Islet of Langerhans (tissue), 1 donor: Measurements from ENCODE around the gene RNFT2.

Experiments
- FAIRE-seq: peaks from one replicate; lab custom pipeline; 2011; peaks lifted over from hg19 to GRCh38; lab: Jason Lieb, UNC

RNFT2 gene

DNA sequence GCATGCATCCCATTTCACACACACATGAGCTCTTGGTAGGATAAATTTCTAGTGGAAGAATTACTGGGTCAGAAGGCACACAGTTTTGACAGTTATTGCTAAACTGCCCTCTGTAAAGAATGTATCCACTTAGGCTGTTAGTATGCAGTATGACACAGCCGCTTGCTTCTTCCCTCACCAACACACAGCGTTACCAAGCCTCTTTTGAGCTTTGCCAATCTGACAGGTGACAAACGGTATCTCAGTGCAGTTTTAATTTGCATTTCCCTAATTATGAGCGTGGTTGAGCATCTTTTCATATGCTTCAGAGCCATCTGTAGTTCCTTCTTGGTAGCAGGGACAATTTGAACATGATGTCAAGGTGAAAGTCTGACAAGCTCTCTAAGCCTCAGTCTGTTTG is 100.2 kb downstream of the RNFT2 start:
- no peak for FAIRE-seq

DNA sequence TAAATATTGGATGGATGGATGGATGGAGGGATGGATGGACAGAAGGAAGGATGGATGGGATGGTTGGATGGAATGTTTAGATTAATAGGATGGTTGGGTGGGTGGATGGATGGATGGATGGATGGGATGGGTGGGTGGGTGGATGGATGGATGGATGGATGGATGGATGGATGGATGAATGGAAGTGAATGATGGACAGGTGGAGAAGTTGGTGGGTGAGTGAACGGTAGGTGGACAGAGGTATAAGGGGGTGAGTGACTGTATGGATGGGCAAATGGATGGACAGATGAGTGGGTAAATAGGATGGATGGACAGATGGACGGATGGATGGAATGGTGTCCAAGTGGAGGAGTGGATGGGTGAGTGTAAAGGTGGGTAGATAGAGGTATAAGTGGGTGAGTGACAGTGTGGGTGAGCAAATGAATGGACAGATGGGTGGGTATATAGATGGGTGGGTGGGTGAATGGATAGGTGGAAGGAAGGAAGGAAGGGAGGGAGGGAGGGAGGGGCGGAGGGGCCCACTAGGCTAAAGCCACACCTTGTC is 101.2 kb downstream of the RNFT2 start:
- FAIRE-seq: no peak

- FAIRE-seq: no peak
Measured at GRCh38 chr12:116843085-116843484, 105.0 kb downstream of the RNFT2 start.

DNA sequence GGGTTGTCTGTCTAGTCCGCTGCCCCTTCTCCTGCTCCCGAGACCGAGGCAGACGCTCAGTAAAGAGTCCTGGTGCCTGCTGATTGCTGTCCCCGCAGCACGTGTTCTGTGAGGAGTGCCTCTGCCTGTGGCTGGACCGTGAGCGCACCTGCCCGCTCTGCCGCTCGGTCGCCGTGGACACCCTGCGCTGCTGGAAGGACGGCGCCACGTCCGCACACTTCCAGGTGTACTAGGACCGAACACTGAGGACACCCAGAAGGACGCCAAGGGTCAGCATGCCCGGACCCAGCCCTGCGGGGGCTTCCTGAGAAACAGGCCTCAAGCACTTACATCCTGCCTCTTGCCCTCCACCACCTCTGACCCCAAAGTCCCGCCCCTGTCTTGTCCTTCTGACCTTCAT is 111.1 kb downstream of the RNFT2 start:
- no peak for FAIRE-seq

DNA sequence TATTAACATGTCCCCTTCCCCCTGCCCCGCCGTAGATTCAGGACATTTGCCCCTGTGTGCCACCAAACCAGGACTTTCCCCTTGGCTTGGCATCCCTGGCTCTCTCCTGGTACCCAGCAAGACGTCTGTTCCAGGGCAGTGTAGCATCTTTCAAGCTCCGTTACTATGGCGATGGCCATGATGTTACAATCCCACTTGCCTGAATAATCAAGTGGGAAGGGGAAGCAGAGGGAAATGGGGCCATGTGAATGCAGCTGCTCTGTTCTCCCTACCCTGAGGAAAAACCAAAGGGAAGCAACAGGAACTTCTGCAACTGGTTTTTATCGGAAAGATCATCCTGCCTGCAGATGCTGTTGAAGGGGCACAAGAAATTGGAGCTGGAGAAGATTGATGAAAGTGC is 114.2 kb downstream of the RNFT2 start:
- FAIRE-seq: no peak

GRCh38 chr12:116853507-116853906 is 115.4 kb downstream of the RNFT2 start:
- no peak for FAIRE-seq

- no peak for FAIRE-seq
Measured at GRCh38 chr12:116855744-116856470, 117.8 kb downstream of the RNFT2 start.

DNA sequence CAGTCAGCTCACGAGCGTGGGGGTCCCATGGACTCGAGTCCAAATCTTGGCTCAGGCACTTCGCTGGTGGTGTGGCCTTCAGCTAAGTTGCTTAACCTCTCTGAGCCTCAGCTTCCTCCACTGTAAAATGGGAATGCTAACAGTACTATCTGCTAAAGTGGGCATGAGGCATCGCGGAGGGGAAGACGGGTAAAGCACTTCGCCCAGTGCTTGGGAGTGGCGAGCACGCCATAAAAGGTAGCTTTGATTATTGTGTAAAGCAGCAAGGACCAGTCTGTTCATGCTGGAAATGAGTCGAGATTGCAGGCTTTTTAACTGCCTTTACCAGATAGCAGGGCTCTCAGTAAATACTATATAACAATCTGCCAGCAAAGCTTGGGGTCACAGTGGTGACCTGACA is 118.6 kb downstream of the RNFT2 start:
- FAIRE-seq: no peak

DNA sequence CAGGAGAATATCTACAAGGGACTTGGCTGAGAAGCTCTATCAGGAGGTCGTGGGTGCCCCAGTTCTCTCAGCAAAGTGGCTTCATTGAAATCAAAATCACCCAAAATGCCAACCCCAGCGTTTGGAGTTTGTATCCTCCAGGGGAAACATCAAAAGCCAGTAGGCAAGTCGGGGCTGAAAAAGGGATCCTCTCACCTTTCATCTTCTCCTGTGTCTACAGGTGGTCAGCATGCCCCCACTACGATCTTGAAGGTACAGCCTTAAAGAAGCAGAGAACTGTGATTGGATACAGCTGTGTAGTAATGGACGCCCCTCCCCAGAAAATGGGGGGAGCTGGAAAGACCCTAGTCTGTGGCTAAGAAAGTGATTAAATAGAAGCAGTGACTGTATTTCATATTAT is 121.0 kb downstream of the RNFT2 start:
- no peak for FAIRE-seq

DNA sequence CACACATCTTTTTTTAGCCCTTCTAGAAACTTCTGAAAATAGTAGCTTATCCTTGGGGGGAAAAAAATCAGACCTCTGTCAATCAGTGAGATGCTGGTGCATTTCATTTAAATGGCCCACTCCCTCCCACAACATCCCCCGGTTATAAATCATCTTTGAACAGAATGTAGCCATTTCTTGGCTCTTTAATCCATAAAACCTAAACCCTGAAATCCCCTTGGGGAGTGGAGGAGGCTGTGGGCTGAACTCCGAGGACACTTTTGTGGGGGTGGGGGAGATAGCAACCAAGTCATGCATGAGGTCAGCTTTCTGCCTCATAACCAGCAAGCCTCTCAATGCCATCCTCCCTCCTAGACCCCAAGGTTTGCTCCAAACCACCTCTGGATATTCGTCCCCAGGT is 122.1 kb downstream of the RNFT2 start:
- no peak for FAIRE-seq

DNA sequence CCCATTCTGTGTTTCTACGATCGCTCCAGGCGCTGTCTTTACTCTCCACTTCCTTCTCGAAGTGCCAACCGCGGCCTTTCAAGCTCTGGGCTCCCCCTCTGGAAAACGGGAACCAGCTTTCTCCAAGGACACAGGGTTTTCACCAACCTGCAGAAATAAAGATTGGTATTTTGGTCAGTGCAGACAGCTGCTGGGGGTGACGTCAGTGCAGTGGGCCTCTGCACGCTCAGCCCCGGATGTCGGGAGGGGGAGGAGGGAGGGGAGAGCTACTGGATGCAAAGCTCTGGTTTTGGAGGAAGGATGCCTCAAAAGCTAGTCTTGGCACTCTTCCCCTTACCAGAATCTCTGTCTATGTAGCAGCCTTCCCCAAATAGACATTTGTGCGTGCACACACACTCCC is 123.2 kb downstream of the RNFT2 start:
- no peak for FAIRE-seq

GRCh38 chr12:116862167-116862566 is 124.1 kb downstream of the RNFT2 start:
- no peak for FAIRE-seq

GRCh38 chr12:116863275-116863767 is 125.2 kb downstream of the RNFT2 start:
- FAIRE-seq: no peak

DNA sequence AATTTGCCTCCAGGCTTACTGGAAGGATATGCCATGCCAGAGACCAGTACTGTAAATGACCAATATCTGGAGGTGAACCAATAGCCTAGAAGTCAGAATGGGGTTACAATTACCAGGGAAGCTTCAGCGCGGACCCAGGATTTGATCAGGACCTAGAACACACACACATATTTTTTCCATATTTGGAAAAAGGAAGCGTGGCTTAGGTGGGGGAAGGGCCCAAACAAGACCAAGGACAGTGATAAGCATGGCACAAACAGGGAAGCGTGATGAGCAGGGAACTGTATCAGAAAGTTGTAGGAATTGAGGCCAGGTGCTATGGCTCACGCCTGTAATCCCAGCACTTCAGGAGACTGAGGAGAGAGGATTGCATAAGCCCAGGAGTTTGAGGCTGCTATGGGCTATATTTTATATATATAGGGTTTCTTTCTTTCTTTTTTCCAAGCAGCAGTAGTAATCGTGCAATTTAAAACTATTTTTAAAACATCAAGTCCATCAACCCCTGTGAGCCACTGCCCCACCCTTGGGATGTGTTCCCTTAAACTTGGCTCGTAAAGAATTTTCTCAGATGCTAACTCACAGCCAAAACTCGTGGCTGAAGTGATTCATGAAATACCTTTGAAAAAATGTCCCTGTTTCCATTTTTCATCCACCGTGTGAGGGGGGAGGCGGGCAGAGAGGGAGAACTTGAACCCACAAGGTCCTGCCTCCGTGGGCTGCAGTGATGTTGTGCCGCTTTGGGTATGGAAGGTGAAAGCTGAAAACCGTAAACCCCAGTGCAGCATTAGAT is 126.5 kb downstream of the RNFT2 start:
- FAIRE-seq: no peak

DNA sequence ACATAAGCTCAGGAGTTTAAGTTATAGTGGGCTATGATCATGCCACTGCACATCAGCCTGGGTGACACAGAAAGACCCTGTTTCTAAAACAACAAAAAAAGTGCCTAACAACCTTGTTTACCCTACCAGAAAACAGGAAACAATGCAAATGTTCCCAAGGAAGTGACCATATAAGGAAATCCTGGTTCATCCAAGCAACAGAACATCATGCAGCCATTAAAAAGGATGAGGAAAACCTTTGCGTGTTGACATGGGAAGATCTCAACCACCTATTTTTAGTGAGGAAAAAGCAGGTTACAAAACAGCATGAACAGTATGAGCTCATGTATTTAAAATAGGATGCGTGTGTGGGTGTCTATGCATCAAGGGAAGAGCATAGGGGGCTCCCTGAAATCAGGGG is 129.4 kb downstream of the RNFT2 start:
- FAIRE-seq: no peak

DNA sequence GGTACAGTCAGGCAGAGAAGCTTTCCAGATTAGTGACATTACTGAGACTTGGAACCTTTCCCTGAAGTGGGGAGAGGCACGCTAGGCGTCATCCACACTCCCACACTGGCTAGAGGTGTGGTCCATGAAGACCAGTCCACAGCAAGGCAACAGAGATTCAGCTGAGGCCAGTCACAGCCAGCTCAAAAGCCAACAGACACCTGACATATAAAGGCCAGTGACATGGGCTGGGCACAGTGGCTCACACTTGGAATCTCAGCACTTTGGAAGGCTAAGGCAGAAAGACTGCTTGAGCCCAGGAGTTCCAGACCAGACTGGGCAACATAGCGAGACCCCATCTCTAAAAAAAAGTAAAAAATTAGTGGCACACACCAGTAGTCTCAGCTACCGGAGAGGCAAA is 132.2 kb downstream of the RNFT2 start:
- no peak for FAIRE-seq

DNA sequence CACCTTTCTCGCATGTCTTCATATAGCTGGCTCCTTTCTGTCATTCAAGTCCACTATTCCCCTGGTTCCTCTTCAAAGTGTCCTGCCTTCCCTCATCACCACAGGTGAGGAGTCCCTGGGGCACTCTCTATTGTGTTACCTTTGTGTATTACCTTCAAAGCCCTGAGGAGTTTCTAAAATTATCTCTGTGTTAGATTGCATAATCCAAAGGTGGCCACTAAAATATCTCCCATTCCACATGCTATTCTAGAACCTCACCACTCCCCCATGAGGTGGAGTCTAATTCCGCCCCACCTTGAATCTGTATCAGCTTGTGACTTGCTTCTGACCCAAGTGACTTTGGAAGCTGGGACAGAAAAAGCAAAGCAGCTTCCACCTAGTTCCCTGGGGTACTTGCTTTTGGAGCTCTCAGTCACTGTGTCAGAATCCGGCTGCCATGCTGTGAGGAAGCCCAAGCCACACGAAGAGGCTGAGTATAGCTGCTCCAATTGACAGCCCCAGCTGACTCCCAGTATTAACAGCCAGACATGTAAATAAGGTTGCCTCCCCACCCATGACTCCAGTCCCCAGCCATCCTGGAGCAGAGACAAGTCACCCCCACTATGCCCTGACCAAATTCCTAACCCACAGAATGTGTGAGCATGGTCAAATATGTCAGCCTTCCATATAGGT is 136.3 kb downstream of the RNFT2 start:
- FAIRE-seq: no peak

GRCh38 chr12:116876151-116876869 is 138.2 kb downstream of the RNFT2 start:
- no peak for FAIRE-seq

- no peak for FAIRE-seq
Measured at GRCh38 chr12:116878567-116879508, 140.7 kb downstream of the RNFT2 start.

- FAIRE-seq: no peak
Measured at GRCh38 chr12:116879509-116880212, 141.5 kb downstream of the RNFT2 start.
